K562 (cell line): ENCODE results near the gene RAB24. TPM values are rescaled to one million over a fixed set of nuclear protein-coding genes. Genes with fewer than 3 reads are reported as not detected.
A peak's percentile ranks its signal among the peaks of the same experiment; 100 is the strongest.

ENCODE experiments used
- ATF7 ChIP-seq: fragments of 450-650 bp; IDR thresholded peaks from 2 replicates; pipeline ENCODE4 v1.7.1; 2014; ENCODE audit warnings: mild to moderate bottlenecking, moderate library complexity
- GMEB1 ChIP-seq: fragments of 250-450 bp; sonication (Bioruptor Pico); IDR thresholded peaks from 2 replicates; pipeline ENCODE4 v1.4.0; 2020; ENCODE audit warnings: mild to moderate bottlenecking
- KLF1 ChIP-seq: fragments of 450-650 bp; IDR thresholded peaks from 2 replicates; pipeline ENCODE4 v1.6.1; 2016; ENCODE audit warnings: missing genetic modification characterization, missing compliant biosample characterization
- KLF13 ChIP-seq: fragments of 450-650 bp; IDR thresholded peaks from 2 replicates; pipeline ENCODE4 v1.6.1; 2016; ENCODE audit warnings: missing genetic modification characterization, low read depth, mild to moderate bottlenecking, missing compliant biosample characterization, moderate library complexity, borderline replicate concordance
- MTA3 ChIP-seq: fragments of 450-650 bp; formaldehyde crosslinking; IDR thresholded peaks from 2 replicates; pipeline ENCODE4 v1.6.1; 2017; ENCODE audit warnings: mild to moderate bottlenecking, borderline replicate concordance
- NFYB ChIP-seq: IDR thresholded peaks from 2 replicates; pipeline ENCODE4 v1.6.1; 2011; ENCODE audit warnings: mild to moderate bottlenecking, moderate library complexity; ENCODE audit not compliant: insufficient read length; ENCODE audit errors: extremely low read depth
- RBM39 ChIP-seq: fragments of 200-400 bp; formaldehyde crosslinking; optimal IDR thresholded peaks from 2 replicates; pipeline ENCODE3; 2018; ENCODE audit warnings: low read depth, low read length
- SRSF9 ChIP-seq: fragments of 200-400 bp; formaldehyde crosslinking; IDR thresholded peaks from 2 replicates; pipeline ENCODE4 v1.6.1; 2017; ENCODE audit warnings: low read depth, low read length, borderline replicate concordance
- USF1 ChIP-seq: sonication (generic); formaldehyde crosslinking; IDR thresholded peaks from 2 replicates; pipeline ENCODE4 v1.9.0; 2022; ENCODE audit warnings: mild to moderate bottlenecking, missing genetic modification reagents
- ZBTB11 ChIP-seq, 3 experiments: fragments of 200-800 bp in 1 of 3; fragments of 250-450 bp in 1 of 3; fragments of 450-650 bp in 1 of 3; sonication (Bioruptor Pico) in 1 of 3; sonication (Bioruptor generic) in 1 of 3; formaldehyde crosslinking in 1 of 3; IDR thresholded peaks; 2 replicates each; pipeline versions ENCODE4 v1.6.1 to v1.8.0; 2016 to 2022; ENCODE audit warnings: mild to moderate bottlenecking in 2 of 3, missing genetic modification characterization in 2 of 3, missing compliant biosample characterization in 1 of 3, moderate library complexity in 1 of 3
- polyA plus RNA-seq, 8 experiments: library from polyadenylated mRNA; depleted of rRNA in 4 of 8; stranded (reverse) in 5 of 8; unstranded in 3 of 8; fragments of >200 nt; fragmentation: Nextera tagmentation in 2 of 8; fragmentation: Illumina TruSeq in 1 of 8; extraction: Ambion mirVana in 2 of 8; extraction: Trizol in 1 of 8; gene quantifications; 2 replicates each; pipeline versions ENCODE4 v1.2.1 to v1.2.3, GENCODE V29; 2011 to 2014; ENCODE audit warnings: inconsistent platforms in 1 of 8, missing spikeins in 1 of 8
- total RNA-seq, 7 experiments: library from RNA; depleted of rRNA in 6 of 7; stranded (reverse); fragments of >200 nt in 6 of 7; fragmentation: Illumina TruSeq in 2 of 7; extraction: Trizol in 2 of 7; gene quantifications; 2 replicates each; pipeline versions ENCODE4 v1.2.1 to v1.2.3, GENCODE V29; 2011 to 2021; ENCODE audit warnings: low replicate concordance in 1 of 7
- TF ChIP-seq, protein P1 (sequence below): fragments of 450-650 bp; IDR thresholded peaks from 2 replicates; pipeline ENCODE4 v1.6.1; 2016; ENCODE audit warnings: borderline replicate concordance

RAB24 gene
- total and polyA plus RNA-seq, 9 of the 15 experiments (the other 6 are each of a cell fraction or from before 2014, with no cell fraction given): 13.9 to 107 (median 34.8) TPM

- TF ChIP-seq GMEB1 (CRISPR knock-in tag): peak; percentile 38; the same call in 1 of the 2 replicates
- TF ChIP-seq SRSF9: no peak
- TF ChIP-seq, protein P1, sequence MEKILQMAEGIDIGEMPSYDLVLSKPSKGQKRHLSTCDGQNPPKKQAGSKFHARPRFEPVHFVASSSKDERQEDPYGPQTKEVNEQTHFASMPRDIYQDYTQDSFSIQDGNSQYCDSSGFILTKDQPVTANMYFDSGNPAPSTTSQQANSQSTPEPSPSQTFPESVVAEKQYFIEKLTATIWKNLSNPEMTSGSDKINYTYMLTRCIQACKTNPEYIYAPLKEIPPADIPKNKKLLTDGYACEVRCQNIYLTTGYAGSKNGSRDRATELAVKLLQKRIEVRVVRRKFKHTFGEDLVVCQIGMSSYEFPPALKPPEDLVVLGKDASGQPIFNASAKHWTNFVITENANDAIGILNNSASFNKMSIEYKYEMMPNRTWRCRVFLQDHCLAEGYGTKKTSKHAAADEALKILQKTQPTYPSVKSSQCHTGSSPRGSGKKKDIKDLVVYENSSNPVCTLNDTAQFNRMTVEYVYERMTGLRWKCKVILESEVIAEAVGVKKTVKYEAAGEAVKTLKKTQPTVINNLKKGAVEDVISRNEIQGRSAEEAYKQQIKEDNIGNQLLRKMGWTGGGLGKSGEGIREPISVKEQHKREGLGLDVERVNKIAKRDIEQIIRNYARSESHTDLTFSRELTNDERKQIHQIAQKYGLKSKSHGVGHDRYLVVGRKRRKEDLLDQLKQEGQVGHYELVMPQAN: peak; percentile 99
- peak in 2 of 3 experiments; percentile 81 to 83; a peak in 4 of 6 replicates for TF ChIP-seq ZBTB11 (CRISPR knock-in tag; IDR thresholded peaks at IDR 0.05)
- peak; percentile 70; the same call in 1 of the 2 replicates for TF ChIP-seq MTA3
- no peak for TF ChIP-seq RBM39
- TF ChIP-seq KLF1: peak; percentile 44; the same call in 1 of the 2 replicates
- peak; percentile 84 for TF ChIP-seq KLF13 (tag)
- peak; percentile 91 for TF ChIP-seq USF1 (CRISPR knock-in tag)
- peak; percentile 95 for TF ChIP-seq NFYB
- TF ChIP-seq ATF7: peak; percentile 92
Observed at GRCh38 chr5:177311723-177312648, 8.5 kb upstream of the RAB24 start, which contains the start of gene MXD3 (continued).
